Measurements from ENCODE around the gene LIMS2.

DNA sequence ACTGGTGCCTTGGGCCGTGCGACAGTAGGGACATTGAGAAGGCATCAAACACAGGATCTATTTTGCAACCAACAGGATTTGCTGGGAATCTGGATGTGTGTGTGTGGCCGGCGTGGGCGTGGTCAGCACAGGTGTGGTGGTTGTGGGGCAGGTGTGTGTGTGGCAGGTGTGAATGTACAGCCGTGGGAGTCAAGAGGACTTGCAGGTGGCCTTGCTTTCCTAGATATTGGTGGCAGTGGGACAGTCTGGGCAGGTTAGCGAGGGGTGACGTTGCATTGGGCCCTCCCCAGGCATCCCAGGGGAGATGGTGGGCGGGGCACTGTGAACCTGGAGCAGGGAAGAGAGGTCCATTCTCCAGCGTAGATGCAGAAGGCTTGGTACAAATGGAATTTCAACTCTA lies 3.2 kb upstream of the LIMS2 start:
- TF ChIP-seq YY1 (tag by site-specific recombination; IDR thresholded peaks at IDR 0.05) (no peak), ZNF274 (IDR thresholded peaks at IDR 0.05; ENCODE audit: low read length) (no peak), ZNF274 (tag by site-specific recombination; IDR thresholded peaks at IDR 0.05; ENCODE audit: borderline replicate concordance) (no peak), ZNF335 (tag by site-specific recombination; conservative IDR thresholded peaks at IDR 0.05) (no peak), ZNF404 (tag by site-specific recombination; IDR thresholded peaks at IDR 0.05) (no peak), ZNF354C (tag by site-specific recombination; IDR thresholded peaks at IDR 0.05; ENCODE audit: borderline replicate concordance, low read depth) (no peak), ZSCAN30 (tag by site-specific recombination; IDR thresholded peaks at IDR 0.05) (no peak)
- TF ChIP-seq, protein P1, sequence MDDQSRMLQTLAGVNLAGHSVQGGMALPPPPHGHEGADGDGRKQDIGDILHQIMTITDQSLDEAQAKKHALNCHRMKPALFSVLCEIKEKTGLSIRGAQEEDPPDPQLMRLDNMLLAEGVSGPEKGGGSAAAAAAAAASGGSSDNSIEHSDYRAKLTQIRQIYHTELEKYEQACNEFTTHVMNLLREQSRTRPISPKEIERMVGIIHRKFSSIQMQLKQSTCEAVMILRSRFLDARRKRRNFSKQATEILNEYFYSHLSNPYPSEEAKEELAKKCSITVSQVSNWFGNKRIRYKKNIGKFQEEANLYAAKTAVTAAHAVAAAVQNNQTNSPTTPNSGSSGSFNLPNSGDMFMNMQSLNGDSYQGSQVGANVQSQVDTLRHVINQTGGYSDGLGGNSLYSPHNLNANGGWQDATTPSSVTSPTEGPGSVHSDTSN (CRISPR knock-in tag; IDR thresholded peaks at IDR 0.05): no peak
- TF ChIP-seq, protein P2, sequence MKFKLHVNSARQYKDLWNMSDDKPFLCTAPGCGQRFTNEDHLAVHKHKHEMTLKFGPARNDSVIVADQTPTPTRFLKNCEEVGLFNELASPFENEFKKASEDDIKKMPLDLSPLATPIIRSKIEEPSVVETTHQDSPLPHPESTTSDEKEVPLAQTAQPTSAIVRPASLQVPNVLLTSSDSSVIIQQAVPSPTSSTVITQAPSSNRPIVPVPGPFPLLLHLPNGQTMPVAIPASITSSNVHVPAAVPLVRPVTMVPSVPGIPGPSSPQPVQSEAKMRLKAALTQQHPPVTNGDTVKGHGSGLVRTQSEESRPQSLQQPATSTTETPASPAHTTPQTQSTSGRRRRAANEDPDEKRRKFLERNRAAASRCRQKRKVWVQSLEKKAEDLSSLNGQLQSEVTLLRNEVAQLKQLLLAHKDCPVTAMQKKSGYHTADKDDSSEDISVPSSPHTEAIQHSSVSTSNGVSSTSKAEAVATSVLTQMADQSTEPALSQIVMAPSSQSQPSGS (tag by site-specific recombination; IDR thresholded peaks at IDR 0.05; ENCODE audit: low read depth): no peak
- TF ChIP-seq, protein P3, sequence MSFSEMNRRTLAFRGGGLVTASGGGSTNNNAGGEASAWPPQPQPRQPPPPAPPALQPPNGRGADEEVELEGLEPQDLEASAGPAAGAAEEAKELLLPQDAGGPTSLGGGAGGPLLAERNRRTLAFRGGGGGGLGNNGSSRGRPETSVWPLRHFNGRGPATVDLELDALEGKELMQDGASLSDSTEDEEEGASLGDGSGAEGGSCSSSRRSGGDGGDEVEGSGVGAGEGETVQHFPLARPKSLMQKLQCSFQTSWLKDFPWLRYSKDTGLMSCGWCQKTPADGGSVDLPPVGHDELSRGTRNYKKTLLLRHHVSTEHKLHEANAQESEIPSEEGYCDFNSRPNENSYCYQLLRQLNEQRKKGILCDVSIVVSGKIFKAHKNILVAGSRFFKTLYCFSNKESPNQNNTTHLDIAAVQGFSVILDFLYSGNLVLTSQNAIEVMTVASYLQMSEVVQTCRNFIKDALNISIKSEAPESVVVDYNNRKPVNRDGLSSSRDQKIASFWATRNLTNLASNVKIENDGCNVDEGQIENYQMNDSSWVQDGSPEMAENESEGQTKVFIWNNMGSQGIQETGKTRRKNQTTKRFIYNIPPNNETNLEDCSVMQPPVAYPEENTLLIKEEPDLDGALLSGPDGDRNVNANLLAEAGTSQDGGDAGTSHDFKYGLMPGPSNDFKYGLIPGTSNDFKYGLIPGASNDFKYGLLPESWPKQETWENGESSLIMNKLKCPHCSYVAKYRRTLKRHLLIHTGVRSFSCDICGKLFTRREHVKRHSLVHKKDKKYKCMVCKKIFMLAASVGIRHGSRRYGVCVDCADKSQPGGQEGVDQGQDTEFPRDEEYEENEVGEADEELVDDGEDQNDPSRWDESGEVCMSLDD (tag by site-specific recombination; IDR thresholded peaks at IDR 0.05): no peak

Data from HEK293 (cell line).